ENCODE results near the gene LUC7L.
"Not testable (repeated sequence)": the region's sequence is repeated elsewhere in the genome, so short reads cannot be mapped to it uniquely, and the experiment has no call there.

The LUC7L gene

DNA sequence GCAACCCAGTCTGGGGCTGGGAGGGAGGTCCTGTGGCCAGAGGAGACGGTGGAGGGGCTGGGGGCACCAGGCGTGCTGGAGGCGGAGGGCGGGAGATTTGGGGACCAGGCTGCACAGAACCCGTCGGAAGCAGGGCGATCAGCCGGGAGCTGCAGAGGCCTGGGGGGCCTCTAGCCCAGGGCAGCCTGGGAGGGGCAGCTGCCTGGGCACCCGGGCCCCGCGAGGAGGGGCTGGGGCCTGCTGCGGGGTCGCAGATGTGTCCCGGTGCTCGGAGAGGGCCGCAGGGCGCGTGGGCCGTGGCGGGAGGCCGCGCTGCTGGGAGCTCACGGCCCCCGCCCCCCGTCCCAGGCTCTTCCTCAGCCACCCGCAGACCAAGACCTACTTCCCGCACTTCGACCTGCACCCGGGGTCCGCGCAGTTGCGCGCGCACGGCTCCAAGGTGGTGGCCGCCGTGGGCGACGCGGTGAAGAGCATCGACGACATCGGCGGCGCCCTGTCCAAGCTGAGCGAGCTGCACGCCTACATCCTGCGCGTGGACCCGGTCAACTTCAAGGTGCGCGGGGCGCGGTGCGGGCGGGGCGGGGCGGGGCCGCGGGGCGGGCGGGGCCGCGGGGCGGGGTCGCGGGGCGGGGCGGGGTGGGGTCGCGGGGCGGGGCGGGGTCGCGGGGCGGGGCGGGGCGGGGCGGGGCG is 65.0 kb downstream of the LUC7L start:
- not testable (repeated sequence) for DNase-seq

DNA sequence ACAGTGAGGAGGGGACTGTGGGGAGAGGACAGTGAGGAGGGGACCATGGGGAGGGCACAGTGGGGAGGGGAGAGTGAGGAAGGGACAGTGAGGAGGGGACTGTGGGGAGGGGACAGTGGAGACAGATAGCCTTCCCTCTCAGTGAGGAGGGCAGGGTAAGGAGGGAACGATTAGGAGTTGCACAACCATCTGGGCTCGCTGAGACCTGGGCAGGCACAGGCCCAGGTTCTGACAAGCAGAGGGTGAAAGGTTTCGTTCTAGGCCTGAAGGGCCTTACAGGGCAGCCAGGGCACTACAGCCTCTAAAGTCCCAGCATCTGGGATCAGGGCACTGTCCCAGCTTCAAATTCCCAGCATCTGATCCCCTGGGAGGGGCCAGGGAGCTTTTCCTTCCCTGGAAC is 65.6 kb downstream of the LUC7L start:
- DNase-seq = not testable (repeated sequence)

DNA sequence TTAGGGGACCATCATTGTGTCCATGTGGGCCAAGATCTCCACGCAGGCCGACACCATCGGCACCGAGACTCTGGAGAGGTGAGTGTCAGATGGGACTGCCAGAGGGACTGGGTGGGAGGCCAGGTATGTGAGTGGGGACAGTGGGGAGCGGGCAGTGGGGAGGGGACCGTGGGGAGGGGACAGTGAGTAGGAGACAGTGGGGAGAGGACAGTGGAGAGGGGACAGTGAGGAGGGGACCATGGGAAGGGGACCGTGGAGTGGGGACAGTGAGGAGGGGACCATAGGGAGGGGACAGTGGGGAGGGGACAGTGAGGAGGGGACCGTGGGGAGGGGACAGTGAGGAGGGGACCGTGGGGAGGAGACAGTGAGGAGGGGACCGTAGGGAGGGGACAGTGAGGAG is 66.1 kb downstream of the LUC7L start:
- not testable (repeated sequence) for DNase-seq

DNA sequence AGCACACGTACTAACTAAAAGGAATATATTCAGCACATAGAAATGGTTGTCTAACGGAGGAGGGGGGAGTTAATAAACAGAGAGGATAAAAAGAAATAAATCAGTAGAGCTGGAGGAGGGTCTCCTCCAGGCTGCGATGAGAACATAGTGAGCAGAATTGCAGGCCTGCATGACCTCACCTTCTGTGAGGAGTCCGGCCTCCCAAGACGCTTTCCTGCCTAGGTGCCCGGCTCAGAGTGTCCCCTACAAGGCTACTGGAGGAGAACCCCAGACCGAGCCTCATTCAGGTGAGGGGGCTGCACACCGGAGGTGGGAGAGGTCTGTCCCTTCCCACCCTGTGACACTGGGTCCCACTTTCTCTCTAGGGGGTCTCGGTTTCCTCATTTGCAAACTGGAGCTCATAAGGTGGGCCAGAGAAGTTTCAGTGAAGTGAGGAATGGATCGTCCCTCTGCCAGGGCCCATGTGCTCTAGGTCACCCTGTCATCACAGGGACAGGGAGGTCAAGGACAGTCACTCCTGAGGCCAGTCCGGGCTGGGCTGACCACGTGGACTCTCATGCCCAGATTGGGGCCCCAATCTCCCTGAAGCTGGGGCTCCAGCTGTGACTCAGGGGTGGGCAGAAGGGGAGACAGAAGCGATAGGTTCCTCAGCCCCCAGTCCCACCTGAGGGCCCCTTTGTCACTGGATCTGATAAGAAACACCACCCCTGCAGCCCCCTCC is 66.8 kb downstream of the LUC7L start:
- DNase-seq = no peak

DNA sequence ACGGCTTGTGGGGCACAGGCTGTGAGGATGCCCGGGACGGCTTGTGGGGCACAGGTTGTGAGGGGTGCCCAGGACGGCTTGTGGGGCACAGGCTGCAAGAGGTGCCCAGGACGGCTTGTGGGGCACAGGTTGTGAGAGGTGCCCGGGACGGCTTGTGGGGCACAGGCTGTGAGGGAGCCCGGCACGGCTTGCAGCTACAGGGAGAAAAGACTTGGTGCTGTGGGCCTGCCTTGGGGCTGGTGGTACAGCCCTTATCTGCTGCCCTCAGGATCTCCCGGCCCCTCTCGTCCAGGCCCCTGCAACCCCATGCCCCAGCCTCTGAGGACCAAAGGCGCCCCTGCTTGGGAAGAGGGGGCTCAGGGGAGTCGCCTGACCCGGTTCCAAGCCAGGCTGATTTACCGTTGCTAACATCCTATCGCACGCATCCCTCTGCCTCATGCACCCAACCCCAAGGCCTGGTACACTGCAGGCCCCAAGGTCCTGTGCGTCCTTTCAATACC is 68.5 kb downstream of the LUC7L start:
- DNase-seq = no peak

DNA sequence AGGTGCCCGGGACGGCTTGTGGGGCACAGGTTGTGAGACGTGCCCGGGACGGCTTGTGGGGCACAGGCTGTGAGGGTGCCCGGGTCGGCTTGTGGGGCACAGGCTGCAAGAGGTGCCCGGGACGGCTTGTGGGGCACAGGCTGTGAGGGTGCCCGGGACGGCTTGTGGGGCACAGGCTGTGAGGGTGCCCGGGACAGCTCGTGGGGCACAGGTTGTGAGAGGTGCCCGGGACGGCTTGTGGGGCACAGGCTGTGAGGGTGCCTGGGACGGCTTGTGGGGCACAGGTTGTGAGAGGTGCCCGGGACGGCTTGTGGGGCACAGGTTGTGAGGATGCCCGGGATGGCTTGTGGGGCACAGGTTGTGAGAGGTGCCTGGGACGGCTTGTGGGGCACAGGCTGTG is 69.0 kb downstream of the LUC7L start:
- DNase-seq = not testable (repeated sequence)

DNA sequence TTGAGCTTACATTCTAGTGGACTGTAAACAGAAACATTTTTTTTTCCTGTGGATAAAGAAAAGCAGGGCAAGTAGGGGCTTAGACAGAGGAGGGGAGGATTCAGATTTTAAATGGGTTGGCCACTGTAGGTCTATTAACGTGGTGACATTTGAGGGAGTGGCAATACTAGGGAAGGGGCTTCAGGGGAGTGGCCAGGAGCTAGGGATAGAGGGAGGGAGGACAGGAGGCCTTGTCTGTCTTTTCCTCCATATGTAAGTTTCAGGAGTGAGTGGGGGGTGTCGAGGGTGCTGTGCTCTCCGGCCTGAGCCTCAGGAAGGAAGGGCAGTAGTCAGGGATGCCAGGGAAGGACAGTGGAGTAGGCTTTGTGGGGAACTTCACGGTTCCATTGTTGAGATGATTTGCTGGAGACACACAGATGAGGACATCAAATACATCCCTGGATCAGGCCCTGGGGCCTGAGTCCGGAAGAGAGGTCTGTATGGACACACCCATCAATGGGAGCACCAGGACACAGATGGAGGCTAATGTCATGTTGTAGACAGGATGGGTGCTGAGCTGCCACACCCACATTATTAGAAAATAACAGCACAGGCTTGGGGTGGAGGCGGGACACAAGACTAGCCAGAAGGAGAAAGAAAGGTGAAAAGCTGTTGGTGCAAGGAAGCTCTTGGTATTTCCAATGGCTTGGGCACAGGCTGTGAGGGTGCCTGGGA is 70.0 kb downstream of the LUC7L start:
- no peak for DNase-seq

DNA sequence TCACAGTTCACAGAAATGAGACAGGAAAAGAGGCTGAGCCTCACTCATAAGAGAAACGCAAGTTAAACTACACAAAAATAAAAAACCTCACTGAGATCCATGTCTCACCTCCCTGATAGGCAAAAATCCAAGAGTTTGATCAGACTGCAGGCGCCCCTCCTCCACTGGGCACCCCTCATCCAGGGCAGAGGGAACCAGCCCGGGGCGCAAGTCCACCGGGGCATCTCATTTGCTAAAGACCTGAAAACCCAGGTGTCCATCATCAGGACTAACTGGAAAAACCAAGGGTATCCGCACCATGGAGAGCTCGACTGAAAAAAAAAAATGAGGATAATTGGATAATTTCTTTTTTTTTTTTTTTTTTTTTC is 74.2 kb downstream of the LUC7L start:
- DNase-seq = no peak

DNA sequence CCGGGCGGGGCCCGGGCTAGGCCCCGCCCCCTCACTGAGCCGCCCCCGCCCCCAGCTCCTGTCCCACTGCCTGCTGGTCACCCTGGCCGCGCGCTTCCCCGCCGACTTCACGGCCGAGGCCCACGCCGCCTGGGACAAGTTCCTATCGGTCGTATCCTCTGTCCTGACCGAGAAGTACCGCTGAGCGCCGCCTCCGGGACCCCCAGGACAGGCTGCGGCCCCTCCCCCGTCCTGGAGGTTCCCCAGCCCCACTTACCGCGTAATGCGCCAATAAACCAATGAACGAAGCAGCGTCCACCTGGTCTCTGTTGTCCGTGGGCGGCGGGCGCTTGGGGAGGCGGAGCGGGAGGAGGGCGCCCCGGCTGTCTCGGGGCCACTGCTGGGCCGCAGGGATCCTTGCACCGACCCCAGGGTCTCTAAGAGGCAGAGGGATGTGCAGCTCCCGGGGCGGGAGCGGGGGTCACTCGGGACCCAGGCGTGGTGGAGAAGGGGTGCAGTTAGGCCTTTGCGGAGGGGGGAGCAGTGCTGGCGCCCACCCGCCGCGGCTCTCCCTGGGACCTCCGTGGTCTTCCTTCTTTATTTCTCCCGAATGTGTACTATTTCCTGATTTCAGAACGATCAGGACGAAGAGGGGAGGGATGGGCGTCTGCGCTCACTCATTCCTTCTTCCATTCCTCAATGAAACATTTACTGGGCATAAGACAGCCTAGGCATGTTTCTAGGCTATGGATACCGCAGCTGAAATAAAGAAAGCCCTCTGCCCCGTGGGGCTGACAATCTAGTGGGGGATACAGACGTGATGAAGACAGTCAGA is 74.8 kb downstream of the LUC7L start:
- DNase-seq = no peak

DNA sequence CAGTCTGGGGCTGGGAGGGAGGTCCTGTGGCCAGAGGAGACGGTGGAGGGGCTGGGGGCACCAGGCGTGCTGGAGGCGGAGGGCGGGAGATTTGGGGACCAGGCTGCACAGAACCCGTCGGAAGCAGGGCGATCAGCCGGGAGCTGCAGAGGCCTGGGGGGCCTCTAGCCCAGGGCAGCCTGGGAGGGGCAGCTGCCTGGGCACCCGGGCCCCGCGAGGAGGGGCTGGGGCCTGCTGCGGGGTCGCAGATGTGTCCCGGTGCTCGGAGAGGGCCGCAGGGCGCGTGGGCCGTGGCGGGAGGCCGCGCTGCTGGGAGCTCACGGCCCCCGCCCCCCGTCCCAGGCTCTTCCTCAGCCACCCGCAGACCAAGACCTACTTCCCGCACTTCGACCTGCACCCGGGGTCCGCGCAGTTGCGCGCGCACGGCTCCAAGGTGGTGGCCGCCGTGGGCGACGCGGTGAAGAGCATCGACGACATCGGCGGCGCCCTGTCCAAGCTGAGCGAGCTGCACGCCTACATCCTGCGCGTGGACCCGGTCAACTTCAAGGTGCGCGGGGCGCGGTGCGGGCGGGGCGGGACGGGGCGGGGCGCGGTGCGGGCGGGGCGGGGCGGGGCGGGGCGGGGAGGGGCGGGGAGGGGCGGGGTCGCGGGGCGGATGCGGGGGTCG is 75.6 kb downstream of the LUC7L start:
- not testable (repeated sequence) for DNase-seq

DNA sequence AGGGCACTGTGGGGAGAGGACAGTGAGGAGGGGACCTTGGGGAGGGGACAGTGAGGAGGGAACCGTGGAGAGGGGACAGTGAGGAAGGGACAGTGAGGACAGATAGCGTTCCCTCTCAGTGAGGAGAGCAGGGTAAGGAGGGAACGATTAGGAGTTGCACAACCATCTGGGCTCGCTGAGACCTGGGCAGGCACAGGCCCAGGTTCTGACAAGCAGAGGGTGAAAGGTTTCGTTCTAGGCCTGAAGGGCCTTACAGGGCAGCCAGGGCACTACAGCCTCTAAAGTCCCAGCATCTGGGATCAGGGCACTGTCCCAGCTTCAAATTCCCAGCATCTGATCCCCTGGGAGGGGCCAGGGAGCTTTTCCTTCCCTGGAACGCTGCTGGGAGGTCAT is 76.1 kb downstream of the LUC7L start:
- not testable (repeated sequence) for DNase-seq

DNA sequence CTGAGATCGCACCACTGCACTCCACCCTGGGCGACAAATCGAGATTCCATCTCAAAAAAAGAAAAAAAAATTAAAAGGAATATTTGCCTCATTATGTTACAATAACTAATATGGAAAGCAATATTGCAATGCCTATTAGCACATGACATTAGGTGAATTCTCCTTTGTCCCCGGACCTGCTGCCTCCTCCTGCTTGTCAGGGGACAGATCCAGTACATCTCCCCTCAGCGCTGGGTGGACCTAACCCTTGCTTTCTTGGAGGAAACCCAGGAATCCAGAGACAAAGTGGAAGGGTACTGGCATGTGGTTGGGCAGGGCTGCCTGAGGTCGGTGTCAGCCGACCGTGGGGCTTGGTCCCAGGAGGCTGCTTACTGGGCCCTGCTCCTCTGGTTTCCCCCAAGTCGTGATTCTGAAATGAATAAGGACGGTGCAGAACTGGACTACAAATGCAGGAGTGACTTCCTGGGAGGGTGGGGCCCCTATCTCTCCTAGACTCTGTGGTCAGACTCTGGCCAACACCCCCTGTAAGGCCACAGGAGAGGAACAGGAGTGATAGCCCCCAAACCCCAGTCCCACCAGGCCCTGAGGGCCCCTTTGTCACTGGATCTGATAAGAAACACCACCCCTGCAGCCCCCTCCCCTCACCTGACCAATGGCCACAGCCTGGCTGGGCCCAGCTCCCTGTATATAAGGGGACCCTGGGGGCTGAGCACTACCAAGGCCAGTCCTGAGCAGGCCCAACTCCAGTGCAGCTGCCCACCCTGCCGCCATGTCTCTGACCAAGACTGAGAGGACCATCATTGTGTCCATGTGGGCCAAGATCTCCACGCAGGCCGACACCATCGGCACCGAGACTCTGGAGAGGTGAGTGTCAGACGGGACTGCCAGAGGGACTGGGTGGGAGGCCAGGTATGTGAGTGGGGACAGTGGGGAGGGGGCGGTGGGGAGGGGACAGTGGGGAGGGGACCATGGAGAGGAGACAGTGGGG is 76.8 kb downstream of the LUC7L start, which contains the start of gene HBZ:
Gene HBZ, plus strand, starts transcription at position 504 of the 988 bp plus-strand sequence. Its CDS starts 266 bp downstream, at position 770.
- DNase-seq = no peak

DNA sequence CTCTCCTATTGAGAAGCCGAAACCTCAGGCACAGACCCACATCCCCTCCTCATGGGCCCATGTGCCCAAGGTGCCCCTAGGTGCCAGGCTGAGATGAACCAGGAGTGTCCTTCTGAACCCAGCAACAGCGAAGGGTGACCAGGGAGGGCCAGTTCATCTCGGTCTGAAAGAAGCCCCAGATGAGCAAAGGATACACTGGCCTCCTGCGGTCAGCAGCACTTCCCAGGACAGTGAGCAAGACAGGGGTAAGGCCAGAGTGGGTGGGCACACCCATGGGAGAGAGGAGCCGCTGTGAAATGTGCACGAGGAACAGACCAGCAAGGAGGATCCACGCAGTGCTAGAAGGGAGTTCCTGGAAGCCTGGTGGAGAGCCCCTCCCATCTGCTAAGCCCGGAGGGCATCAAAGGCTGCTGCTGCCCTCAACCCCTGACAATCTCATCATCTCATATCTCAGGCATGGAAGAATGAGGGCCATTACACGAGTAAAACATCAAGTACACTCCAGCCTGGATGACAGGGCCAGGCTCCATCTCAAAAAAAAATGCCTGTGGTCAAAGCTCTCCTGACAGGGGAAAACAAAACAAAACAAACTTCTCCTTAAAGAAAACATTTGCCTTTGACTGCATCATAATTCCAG is 80.1 kb downstream of the LUC7L start:
- DNase-seq = no peak

DNA sequence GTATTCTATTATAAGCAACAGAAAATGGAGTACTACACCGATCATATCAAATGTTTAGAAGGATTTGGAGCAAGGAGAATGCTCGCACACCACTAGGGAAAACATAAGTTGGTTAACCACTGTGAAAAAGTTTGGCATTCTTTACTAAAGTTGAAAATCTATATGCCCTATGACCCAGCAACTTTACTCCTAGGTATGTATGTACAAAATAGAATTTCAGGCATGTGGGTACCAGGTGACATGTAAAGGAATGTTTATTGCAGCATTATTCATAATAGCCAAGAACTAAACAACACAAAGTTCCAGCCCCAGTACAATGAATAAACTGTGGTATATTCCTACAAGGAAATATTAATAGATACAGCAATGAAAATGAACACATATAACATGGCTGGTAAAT is 82.6 kb downstream of the LUC7L start:
- no peak for DNase-seq

DNA sequence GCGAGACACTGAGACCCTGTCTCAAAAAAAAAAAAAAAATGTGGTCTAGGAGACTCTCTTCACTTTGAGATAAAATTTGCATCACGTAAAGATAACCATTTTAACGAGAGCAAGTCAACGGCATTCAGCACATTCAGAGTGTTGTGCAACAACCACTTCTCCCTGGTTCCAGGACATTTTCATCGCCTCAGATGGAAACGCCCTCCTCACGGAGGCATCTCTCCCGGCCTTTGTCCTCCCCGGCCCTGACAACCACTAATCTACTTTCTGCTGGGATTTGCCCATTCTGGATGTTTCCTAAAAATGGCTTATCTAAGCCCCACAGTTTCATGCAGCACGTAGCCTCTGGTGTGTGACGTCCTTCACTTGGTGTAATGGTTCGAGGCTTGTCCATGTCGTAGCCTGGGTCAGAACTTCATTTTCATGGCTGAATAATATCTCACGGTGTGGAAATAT is 84.4 kb downstream of the LUC7L start:
- DNase-seq = no peak

DNA sequence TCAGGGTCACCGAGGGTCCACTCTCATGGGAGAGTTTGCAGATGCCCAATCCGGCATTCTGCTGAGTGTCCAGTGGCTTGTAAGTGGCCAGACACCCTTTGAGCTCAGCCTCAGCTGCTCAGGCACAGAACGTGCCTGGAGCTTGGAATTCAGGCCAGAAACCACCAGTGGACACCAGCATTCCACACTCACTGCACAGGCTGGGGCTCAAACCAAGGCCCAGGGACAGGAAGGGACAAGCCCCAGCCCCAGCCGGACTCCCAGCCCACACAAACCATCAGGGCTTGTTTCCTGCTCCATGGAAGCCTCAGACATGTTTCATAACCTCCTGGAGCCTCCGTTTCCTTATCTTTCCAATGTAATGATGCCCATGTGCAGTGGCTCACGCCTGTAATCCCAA is 85.8 kb downstream of the LUC7L start:
- DNase-seq = no peak

DNA sequence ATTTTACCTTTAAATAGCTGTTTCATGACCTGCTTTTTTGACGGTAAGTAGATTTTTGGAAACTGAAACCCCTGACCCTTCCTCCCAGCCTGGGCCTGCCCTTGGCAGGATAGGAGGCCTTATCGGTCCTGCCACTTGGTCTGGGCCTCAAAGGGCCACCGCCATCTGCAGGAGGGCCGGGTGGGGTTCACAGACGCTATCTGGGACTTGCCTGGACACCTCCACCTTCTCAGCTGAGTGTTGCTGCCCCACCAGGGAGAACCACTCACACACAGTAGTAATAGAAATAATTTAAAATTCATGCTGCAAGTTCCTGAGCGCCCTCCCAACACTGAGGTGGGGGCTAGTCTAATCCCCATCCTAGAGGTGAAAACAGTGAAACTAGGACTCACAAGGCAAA is 86.2 kb downstream of the LUC7L start:
- no peak for DNase-seq

DNA sequence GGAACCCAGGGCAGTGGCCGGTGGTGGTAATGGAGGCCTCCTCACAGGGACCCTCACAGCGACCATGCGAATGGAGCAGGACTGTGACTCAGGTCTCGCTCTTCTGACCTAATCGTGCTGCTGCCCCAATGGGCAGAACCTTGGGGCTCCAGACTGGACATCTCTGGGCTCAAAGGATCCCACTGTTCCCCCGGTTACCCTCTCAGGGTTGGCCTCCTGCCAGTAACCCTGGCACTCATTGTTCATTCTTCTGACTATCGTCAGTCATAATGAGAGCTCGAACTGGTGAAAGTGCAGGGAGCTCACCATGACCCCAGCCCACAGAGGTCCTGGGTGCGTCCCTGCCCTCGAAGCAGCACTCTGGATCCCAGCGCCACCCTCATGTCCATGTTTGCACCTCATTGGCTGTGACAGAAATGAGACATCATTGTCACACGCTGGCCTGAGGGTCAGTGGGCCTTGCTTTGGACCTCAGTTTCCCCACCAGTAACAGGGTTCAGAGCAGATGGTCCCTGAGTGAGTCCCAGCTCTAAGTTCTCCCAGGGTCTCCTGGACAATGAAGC is 86.8 kb downstream of the LUC7L start:
- DNase-seq = no peak

DNA sequence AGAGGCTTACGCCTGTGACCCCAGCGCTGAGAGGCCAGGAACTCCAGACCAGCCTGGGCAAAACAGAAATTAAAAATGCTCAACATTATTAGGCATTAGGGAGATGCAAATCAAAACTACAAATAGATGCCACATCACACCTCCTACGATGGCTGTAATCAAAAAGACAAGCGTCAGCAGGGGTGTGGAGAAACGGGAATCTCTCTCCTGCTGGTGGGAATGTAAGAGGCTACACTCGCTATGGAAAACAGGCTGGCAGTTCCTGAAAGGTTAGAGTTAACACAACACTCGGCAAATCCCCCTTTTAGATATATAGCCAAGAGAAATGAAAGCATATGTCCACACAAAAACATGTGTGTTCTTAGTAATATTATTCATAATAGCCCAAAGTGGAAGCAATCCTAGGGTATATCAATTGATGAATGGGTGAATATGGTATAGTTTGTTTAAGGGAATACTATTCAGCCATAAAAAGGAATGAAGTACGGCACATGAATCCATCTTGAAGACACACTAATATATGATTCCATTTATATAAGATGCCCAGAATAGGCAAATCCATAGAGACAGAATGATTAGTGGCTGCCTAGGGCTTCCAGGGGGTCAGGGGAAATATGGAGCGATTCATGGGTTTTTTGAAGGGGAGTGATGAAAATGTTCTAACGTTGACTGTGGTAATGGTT is 88.9 kb downstream of the LUC7L start:
- no peak for DNase-seq

All from NCI-H526 treated with DMSO at 0.1 percent for 48 hours (cell line).